IPS DF 4.7 (cell line): ENCODE measurements around the gene NTM.

Source experiments
- DNase-seq: peaks from one replicate; pipeline ENCODE4 v3.0.0-alpha.2; 2013; ENCODE audit warnings: low spot score; ENCODE audit errors: extremely low read depth

The NTM gene

DNA sequence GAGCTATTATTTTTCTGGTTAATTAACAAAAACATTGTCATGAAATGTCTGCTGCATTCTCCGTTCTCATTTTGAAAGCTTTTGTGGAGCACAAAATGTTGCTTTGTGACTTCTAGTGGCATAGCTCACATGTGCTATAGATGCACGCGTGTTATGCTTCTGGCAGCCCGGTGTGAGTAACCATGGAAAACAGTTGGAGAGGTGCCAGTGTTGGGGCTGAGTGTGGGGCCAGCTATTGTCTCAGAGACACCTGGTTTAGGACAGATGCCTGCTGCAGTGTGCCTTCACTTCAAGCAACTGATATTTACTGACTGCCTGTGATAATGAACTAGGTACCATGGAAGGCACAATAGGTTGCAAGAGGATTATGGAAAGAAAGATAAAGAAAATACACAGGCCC, 760.6 kb downstream of the NTM start:
- DNase-seq = no peak

DNA sequence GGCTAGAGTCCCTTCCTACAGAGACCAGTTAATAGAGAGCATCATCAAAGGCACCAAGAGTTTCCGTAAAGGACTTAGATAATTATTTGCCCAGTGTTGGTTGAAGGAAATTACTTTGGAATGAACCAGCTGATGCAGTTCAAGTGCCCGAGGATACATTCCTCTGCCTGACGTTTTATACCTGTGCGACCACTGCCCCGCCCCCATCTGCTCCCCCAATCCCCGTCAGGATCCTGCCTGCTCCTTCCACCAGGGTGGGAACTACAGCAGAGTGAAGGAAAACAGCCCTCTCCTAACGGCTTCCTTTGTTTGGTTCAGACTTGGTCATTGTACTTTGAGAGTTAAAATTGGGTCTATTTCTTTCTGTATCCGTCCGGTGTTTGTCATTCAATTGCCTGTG, 761.5 kb downstream of the NTM start:
- DNase-seq = no peak

DNA sequence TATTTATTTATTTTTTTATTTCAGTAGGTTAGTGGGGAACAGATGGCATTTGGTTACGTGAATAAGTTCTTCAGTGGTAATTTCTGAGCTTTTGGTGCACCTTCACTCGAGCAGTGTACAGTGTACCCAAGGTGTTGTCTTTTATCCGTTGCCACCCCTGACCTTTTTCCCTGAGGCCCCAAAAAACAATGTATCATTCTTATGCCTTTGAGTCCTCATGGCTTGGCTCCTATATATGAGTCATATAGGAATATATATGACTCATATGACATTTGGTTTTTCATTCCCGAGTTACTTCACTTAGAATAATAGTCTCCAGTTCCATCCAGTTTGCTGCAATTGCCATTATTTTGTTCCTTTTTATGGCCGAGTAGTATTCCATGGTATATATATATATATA, 763.9 kb downstream of the NTM start:
- no peak for DNase-seq

DNA sequence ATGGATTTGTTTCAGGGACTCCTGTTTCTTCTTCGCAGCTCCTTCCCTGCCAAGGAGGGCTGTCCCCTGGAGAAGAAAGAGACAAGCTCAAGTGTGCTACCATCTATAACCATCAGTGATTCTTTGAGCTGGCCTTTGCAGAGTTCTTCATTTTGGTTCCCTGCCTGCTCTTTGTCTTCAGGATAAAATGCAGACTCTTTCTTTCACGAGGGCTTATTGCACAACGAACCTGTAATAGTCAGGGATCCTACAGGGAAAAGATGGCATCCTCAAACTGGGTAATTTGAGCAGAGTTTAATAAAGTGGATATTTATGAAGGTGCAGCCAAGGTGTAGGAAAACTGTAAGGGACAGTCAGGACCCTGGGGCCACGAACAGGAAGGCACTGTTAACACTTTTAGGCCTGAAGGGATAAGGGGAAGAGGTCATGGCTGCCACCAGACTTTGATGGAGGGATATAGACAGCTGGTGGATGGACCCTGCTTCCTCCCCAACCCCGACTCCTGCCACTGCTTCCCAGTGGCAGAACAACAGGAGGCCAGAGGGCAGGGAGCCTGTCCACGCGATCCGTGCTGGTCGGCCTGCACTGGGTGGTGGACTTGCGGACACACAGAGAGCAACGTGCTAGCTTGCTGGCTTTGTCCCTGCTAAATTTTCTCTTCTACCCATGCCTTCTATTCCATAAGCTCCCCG, 767.0 kb downstream of the NTM start:
- DNase-seq = no peak

DNA sequence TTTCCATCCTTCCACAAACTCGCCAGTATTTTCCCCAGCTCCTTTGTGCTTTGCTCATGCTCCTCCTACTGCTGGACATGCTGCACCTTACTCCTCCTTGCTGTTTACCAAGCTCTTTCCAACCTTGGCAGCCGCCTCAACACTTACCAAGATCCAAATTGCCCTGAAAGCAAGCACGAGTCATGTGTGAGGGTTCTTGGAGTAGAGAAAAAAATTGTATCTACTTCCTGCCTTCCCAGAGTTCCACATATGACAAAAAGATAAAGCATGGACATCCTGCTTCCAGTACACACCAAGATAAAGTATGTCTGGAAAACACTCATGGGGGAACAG, 767.5 kb downstream of the NTM start:
- no peak for DNase-seq

DNA sequence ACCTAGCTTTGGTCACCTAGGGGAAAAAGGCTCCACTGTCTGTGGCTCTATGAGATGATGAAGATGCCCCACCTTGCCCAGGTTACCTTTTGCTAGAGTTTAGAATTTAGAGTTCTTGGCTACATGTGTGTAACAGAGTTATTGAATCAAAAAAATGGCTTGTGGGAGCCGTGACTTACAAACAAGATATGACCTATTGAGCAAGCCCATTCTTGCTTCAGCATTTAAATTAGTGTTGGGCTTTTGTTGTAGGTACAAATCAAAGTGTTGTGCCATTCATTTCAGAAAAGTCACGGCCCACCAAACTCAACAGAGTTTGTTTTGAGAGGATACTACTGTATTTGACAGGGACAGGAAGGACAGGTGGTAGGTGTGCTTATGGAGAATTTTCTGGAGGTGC, 768.8 kb downstream of the NTM start:
- DNase-seq = no peak

DNA sequence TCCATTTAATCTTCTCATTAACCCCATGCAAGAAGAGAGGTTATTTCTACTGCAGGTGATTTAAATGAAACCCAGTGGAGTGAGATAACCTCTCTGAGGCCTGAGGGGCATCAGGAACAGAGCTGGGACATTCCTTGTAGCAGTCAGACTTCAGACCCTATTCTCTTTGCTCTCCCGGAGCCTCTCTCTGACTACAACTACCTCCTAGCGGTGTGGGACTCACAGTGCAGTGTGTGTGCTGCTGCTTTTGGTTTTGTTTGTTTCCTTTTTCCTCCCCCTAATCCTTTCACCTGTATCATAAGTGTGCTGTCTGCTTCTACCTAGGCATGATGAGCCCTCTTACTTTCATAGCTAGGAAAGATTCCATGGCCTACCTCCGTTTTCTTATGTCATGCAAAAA, 769.6 kb downstream of the NTM start:
- no peak for DNase-seq

DNA sequence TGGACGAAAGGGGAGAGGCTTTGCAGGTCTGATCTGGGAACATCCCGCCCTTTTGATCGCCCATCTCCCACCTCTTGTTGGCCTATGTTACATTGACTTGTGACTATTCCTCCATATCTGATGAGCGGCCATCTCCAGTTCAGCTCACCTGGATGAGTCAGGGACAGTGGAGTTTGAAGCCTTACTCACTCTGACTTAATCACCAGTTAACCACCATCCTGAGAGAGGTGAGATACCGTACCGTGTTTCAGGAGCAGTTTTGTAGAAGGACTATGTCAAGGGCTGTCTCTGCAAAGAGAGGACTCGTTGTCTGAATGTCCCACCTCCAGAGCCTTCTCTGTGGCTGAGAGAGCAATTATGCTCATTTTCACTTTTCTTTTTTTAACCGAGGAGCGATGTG, 771.7 kb downstream of the NTM start:
- no peak for DNase-seq

DNA sequence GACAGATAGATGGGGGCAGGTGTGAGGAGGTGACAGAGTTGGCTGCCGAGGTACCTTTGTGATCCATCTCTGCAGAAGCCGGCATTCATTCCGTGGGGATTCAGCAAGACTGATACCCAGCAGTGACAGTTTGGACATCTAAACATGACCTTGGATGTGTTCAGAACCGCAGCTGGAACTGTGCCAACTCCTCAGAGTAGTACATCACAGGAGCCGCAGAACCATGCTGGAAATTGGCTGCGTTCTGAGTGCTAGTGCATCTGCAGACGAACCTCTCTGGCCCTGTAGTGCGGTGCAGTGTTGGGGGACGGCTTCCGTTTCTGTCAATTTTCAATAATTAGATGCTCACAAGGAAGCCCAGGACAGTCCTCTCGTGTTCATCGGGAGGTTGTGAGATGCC, 772.1 kb downstream of the NTM start:
- no peak for DNase-seq

DNA sequence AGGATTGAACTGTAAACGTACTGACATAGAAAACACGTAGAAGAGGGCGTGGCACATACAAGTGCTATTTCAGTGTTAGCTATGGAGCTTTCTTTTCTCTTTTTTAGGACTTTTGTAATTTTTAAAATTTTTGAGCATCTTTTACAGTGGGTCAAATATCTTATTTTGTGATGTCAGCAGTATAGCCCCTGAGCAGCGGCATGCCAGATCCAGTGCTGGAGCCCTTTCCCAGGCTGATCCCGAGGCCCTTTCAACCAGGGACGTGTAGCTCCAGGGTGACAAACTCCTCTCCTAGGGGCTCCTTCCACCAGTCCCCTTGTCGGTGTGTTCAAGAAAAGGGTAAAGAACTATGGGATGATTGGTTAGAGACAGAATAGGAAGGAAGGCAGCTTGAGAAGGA, 777.0 kb downstream of the NTM start:
- DNase-seq = no peak

DNA sequence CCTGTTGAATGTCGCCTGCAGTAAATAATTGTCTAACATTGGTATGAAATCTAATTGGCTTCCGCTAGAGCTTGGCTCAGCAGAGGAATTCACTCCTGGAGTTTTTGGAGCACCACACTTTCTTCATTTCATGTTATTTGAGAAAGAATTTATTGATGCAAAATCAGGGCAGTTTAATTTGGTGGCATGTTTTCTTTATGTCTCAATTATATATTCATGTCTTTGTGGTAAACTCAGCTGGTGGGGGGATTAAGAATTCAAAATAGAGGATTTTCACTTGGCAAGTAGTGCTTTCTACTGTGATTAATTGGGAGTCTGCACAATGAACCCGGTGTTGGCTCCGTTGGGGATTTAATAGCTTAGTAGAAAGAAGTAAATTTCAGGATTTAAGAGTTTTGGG, 784.4 kb downstream of the NTM start:
- no peak for DNase-seq

DNA sequence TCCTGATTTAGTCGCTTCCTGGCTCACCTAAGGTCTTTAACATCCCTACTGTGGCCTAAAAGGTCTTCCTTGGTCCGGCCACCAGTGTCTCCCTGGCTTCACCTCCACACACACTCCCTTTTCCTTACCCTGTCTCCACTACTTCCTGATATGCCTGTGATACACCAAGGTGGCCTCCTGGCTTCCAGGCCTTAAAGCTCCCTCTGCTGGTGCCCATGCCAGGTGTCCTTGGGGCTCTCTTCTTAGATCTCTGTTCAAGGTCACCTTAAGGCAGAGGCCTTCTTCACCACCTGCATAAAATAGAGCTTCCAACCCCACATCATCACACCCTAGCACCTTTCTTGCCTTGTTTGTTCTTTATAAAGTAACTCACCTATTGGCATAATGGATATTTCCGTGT, 787.7 kb downstream of the NTM start:
- peak; percentile 22 for DNase-seq

DNA sequence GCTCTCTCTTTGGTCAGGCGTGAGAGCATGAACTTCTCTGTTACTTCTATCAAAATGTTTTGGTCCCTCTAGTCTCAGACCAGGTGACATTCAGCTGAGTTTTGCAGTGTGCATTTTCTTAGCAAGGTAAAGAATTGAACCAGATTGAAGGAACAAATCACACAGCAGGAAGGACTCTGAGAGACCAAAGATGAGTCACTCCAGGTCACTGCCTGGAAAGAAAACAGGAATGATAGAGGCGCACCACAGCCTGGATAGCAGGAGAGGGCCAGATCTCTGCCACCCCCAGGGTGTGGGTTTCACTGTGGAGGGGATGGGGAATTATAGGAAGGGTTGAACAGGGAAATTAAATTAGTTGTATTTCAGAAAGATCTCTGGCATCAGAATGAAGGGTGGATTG, 788.3 kb downstream of the NTM start:
- DNase-seq = no peak

DNA sequence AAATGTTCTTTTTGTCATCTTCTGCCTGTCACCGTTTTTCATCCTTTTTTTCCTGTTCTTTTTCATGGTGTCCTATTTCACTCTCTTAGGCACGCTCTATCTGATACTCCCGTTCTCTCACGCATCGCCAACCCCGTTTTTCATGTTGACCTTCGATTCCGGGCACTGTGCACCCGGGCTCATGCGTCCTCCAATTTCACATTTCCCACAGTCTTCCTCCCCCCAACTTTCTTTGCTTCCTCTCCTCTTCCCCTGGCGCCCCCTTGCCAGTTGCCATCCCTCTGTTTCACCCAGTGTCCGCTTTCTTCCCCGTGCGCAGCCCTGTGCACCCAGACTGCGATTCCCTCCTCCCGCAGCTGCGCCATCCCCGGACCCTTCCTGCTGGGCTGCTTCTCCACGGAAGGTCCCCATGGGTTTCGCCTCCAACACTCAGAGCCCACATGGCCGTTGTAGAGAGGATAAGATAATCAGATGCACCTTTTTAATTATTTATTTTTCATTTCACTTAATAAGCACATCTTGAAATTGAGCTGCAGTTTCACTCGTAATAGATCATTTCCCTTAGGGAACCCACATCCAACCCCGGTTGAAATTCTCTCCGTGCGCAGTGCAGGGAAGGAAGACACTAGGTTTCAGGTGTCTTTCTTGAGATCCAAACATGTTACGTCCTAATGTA, 791.1 kb downstream of the NTM start:
- DNase-seq = no peak

DNA sequence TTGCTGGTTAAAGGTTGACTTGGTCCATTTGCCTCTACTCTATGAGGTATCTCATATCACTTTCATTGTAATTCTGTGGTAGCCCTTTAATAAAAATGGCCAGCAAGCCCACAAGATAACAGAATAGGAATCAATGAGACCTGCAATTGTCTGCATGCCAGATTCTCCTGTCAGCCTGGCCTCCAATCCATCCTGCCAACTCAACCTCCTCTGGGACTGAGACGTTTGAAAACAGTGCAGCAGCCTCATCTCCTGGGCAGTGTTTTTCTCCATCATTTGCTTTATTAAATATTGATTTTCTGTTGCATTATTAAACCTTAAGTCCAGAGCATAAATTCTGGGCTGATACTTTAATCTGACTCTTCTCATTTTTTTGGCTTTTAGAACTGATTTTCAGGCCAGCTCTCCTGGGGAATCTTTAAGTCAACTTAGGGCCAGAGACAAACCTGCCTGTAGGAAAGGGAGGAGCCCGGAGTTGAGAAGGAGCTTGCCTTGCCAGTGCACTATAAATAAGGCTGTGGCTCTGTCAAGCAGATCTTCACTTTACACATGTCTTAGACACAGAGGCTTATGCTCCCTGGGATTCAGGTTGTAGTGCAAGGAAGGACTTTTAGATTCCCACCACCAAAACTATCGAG, 798.0 kb downstream of the NTM start:
- no peak for DNase-seq

DNA sequence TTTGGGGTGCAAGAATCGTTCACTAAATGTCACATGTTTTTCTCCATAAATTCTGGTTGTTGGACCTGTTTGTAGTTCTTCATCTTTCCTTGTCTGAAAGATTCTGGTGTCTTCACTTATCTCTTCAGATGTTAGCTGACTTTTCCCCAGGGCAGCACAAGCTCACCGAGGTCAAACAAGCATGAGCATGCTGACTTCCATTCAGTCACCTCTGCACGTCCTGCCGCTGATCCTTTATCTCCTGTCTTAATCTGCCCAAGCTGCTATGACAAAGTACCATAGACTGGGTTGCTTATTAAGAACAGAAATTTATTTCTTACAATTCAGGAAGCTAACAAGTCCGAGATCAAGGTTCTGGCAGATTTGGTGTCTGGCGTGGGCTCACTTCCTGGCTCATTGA, 800.6 kb downstream of the NTM start:
- DNase-seq = no peak

DNA sequence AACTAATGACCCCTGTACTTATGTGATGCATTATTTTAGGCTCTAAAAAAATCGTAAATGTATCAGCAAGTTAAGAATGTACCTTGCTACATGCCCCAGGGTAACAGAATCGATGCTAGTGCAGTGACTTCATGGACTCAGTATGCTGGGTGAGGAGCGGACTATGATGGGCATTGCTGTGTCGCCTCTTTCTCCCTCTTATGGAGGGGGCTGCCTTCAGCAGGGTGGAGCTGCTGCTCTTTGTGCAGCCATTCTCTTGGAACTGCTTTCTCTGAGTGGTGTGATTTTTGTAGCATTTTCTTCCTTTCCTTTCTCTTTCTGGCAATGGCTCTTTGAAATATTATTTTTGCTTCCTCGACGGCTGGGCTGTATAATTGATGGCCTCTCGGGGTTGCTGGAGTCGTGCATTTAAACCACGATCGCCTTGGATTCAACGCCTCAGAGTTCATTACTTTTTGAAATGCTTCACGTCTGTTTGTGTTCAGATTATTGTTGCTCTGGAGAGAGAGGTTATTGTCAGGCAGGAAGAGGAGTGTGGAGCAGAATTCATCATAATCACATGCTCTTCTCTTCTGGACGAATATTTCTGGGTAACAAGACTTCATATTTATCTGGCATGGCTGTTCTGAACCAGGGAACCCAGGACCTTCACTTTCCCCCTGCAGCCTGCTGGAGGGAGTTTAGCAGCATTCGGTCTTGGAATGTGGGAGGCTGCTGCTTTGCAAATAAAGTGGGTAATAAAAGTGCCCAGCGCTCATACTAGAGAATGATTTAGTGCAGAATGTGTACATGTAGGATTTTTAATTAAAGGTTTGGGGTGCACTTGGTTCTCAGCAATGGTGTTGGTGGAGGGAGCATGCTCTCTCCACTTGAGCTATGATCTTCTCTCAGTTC, 804.2 kb downstream of the NTM start:
- DNase-seq = no peak

DNA sequence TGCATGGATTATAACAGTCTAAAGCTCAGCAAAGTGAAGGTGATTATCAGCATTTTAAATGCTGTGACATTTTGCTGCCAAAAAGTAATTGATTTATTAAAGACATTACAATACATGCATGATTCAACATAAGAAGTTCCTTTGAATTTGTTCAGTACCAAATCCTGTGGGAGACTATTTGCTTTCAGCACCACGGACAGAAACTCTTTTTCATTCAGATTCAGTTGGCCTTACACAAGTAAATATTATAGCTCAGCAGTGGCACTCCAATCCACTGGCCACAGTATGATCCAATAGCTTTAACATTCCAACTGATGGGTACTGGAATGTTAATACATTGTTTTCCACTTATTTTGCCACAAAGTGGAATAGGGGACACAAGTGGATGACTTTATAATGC, 806.7 kb downstream of the NTM start:
- no peak for DNase-seq

DNA sequence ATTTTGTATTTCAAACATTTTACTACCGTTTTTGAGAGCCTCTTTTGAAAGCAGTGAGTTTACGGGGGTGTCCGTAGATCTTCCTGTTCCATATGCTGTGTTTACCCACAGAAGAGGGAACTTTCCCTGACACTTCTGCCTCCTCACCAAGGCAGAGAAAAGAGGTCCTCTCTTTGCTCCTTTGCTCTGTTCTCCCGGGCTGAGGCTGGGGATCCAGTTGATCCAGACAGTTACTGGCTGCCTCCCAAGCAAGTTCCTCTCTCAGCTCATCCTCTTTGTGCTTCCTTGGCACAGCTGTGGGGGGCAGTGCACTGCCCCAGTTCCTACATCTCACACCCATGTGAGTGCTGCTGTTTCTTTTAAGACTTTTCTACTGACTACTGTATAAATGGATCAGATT, 813.7 kb downstream of the NTM start:
- DNase-seq = no peak

DNA sequence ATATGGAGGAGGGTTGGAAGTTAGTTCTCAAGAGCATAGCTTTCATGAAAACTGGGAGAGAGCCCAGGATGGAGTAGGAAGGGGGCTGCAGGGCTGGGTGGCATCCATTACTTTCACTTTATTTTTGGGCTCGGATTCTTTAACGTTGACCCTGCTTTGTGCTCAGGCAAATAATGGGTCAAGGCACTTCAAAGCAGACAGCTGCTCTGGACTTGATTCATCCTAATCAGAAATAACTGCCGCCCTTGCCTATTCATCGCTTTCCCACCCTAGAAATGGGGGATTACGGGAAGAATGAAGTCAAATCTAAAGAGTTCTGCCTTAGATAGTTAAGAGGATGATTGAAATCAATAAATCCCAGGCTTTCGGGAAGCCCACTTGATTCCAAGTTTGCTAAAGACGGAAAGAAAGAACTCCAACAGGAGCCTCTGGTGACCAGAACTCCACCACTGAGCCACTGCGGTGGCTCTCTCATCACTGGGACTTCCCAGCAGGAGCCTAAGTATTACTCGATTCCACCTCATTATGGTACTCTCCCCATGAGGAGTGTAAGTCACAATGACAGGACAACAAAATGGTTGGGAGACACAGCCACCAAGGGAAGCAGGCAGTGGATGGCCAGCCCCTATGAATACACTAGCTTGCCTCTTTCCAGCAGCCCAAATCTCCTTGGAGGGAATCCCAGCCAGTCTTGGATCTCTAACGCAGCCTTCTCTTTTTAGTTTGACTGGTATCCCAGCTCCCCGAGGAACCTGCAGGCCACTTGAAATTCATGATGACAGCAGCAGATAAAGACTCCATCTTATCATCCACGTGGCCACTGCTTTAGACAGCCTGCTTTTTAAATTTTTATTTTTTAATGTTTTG, 815.5 kb downstream of the NTM start:
- DNase-seq = no peak

DNA sequence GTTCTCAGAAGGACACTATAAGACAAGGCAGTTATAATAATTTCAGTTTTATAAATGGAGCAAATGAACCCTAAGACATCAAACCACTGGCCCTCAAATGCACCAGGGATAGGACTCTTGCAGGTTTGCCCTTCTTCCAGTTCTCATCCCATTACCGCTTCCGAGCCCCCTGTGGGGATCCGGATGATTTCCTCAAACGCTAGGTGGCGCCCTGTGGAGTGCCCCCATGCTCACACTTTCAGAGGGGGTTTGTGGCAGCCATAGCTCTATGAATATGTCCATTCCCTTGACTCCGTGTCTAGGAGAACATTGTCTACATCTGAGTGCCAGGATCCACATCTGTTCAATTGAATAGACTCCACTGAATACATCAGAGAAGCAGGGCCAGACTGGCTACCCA, 816.3 kb downstream of the NTM start:
- DNase-seq = peak; percentile 25
